IMR-90 (cell line): ENCODE results near the gene HSFX2. TPM values are rescaled to one million over a fixed set of nuclear protein-coding genes. Genes with fewer than 3 reads are reported as not detected.
"Not testable (repeated sequence)": the region's sequence is repeated elsewhere in the genome, so short reads cannot be mapped to it uniquely, and the experiment has no call there.

Experiments used
- ATAC-seq: fragments of 200-7000 bp; cut with Tn5 transposase; 2 replicates; pipeline ENCODE4 v1.9.1; 2020; ENCODE audit warnings: low read depth, mild to moderate bottlenecking, moderate library complexity
- BruUV-seq: library from RNA; stranded (reverse); fragments of 400-500 nt; replicated peaks from 2 replicates; lab custom pipeline; 2021; lab: Mats Ljungman, UMichigan
- CTCF ChIA-PET: fragments of 300-600 bp; formaldehyde crosslinking; extraction: SDS; loops from one replicate; lab custom pipeline; 2021; ENCODE audit warnings: antibody characterized with exemption; lab: Yijun Ruan, JAX
- POLR2A ChIA-PET: fragments of 300-600 bp; sonication (Branson Sonifier 250); formaldehyde crosslinking; loops from one replicate; lab custom pipeline; 2022; ENCODE audit warnings: antibody characterized with exemption; ENCODE audit not compliant: unreplicated experiment; lab: Charles Lee
- DNase-seq: peaks from one replicate; pipeline ENCODE4 v3.0.0; 2013
- H2AFZ ChIP-seq: replicated peaks from 2 replicates; pipeline ENCODE3; 2013; ENCODE audit warnings: low read length, mild to moderate bottlenecking; ENCODE audit not compliant: poor library complexity
- H2AK5ac ChIP-seq: 2 replicates; pipeline ENCODE4 v1.6.1; 2013; ENCODE audit warnings: low read depth, low read length, inconsistent platforms
- H2AK9ac ChIP-seq: replicated peaks from 2 replicates; pipeline ENCODE3; 2013; ENCODE audit warnings: mild to moderate bottlenecking, low read depth, low read length, moderate library complexity; ENCODE audit not compliant: poor library complexity
- H2BK120ac ChIP-seq: 2 replicates; pipeline ENCODE4 v1.6.1; 2013; ENCODE audit warnings: low read depth, low read length, inconsistent platforms
- H2BK15ac ChIP-seq: 3 replicates; pipeline ENCODE4 v1.6.1; 2013; ENCODE audit warnings: low read depth, low read length, inconsistent platforms
- H2BK20ac ChIP-seq: 2 replicates; pipeline ENCODE4 v1.6.1; 2013; ENCODE audit warnings: low read depth, mild to moderate bottlenecking, inconsistent platforms, low read length, moderate library complexity
- H2BK5ac ChIP-seq: 2 replicates; pipeline ENCODE4 v1.6.1; 2013; ENCODE audit warnings: mild to moderate bottlenecking, low read depth, low read length, inconsistent platforms; ENCODE audit not compliant: poor library complexity, severe bottlenecking
- H3K14ac ChIP-seq: replicated peaks from 2 replicates; pipeline ENCODE4 v1.6.1; 2013; ENCODE audit warnings: low read depth, low read length, inconsistent platforms
- H3K18ac ChIP-seq: 2 replicates; pipeline ENCODE4 v1.6.1; 2013; ENCODE audit warnings: low read depth, low read length, control low read depth
- H3K23ac ChIP-seq: 2 replicates; pipeline ENCODE4 v1.6.1; 2013; ENCODE audit warnings: low read depth, low read length, inconsistent platforms
- H3K27ac ChIP-seq: 2 replicates; pipeline ENCODE4 v1.5.1; 2013; ENCODE audit warnings: mild to moderate bottlenecking, control low read depth, low read length; ENCODE audit not compliant: insufficient read depth
- H3K27me3 ChIP-seq: 2 replicates; pipeline ENCODE4 v1.6.1; 2013; ENCODE audit warnings: low read length; ENCODE audit not compliant: control insufficient read depth, insufficient read depth
- H3K36me3 ChIP-seq: 2 replicates; pipeline ENCODE4 v1.6.1; 2013; ENCODE audit warnings: low read length, mixed read lengths; ENCODE audit not compliant: control insufficient read depth, insufficient read depth
- H3K4ac ChIP-seq: 2 replicates; pipeline ENCODE4 v1.6.1; 2013; ENCODE audit warnings: low read depth, low read length, inconsistent platforms
- H3K4me1 ChIP-seq: 2 replicates; pipeline ENCODE4 v1.6.1; 2013; ENCODE audit warnings: low read length, mixed read lengths; ENCODE audit not compliant: control insufficient read depth, insufficient read depth
- H3K4me2 ChIP-seq: 2 replicates; pipeline ENCODE4 v1.6.1; 2013; ENCODE audit warnings: low read depth, mild to moderate bottlenecking, control low read depth, low read length, moderate library complexity
- H3K4me3 ChIP-seq: 2 replicates; pipeline ENCODE4 v1.5.1; 2013; ENCODE audit warnings: low read depth, mild to moderate bottlenecking, control low read depth, low read length, moderate library complexity; ENCODE audit not compliant: insufficient read depth
- H3K56ac ChIP-seq: 2 replicates; pipeline ENCODE4 v1.6.1; 2013; ENCODE audit warnings: low read length, inconsistent platforms; ENCODE audit not compliant: insufficient read depth; ENCODE audit errors: extremely low read depth
- H3K79me1 ChIP-seq, 2 experiments: 2 replicates each; pipeline ENCODE4 v1.6.1; 2013; ENCODE audit warnings: low read length in 2 of 2, inconsistent platforms in 1 of 2, low read depth in 1 of 2
- H3K9ac ChIP-seq: 2 replicates; pipeline ENCODE4 v1.6.1; 2013; ENCODE audit warnings: low read depth, low read length, control low read depth
- H3K9me1 ChIP-seq: 2 replicates; pipeline ENCODE4 v1.6.1; 2013; ENCODE audit warnings: low read length, inconsistent platforms; ENCODE audit not compliant: insufficient read depth
- H3K9me3 ChIP-seq: 2 replicates; pipeline ENCODE4 v1.6.1; 2013; ENCODE audit warnings: low read length; ENCODE audit not compliant: control insufficient read depth, insufficient read depth
- H4K20me1 ChIP-seq: 2 replicates; pipeline ENCODE4 v1.6.1; 2013; ENCODE audit warnings: low read length, inconsistent platforms; ENCODE audit not compliant: insufficient read depth
- H4K5ac ChIP-seq: 2 replicates; pipeline ENCODE4 v1.6.1; 2013; ENCODE audit warnings: mild to moderate bottlenecking, low read depth, low read length, control low read depth
- H4K8ac ChIP-seq, 2 experiments: 2 replicates each; pipeline ENCODE4 v1.6.1; 2013; ENCODE audit warnings: low read depth in 2 of 2, low read length in 2 of 2, control low read depth in 1 of 2, inconsistent platforms in 1 of 2
- H4K91ac ChIP-seq: 2 replicates; pipeline ENCODE4 v1.6.1; 2013; ENCODE audit warnings: low read depth, low read length, inconsistent platforms; ENCODE audit not compliant: insufficient read depth
- WGBS, 2 experiments: methylation state at CpG; one replicate each; pipeline versions ENCODE4 v1.1.5 to v1.1.7; 2013; ENCODE audit warnings: missing lambda C conversion rate in 2 of 2; ENCODE audit not compliant: insufficient read length in 1 of 2; ENCODE audit errors: extremely low coverage in 2 of 2; 5-methylcytosine and 5-hydroxymethylcytosine counted together
- dilution Hi-C: fragments of 300-500 bp; cut with HindIII; formaldehyde crosslinking; loops from one replicate; pipeline ENCODE4 v1.14.3; 2018; ENCODE audit warnings: low sequenced_read_pairs; ENCODE audit not compliant: unreplicated experiment
- in situ Hi-C: fragments of 300-500 bp; cut with MboI; formaldehyde crosslinking; loops from 3 replicates; pipeline ENCODE4 v1.14.3; 2019; ENCODE audit warnings: low sequenced_read_pairs, inconsistent platforms, mixed read lengths
- intact Hi-C: fragments of 100-400 bp; cut with micrococcal nuclease; formaldehyde crosslinking; loops from 2 replicates; pipeline ENCODE4 v1.10.0; 2022
- polyA plus RNA-seq, 3 experiments: library from polyadenylated mRNA; depleted of rRNA; stranded (reverse); fragments of >200 nt; gene quantifications; 2 replicates each; pipeline ENCODE4 v1.2.3, GENCODE V29; 2012; ENCODE audit warnings: low replicate concordance in 1 of 3
- total RNA-seq: library from RNA; depleted of rRNA; stranded (reverse); fragments of >200 nt; gene quantifications from 2 replicates; pipeline ENCODE4 v1.2.3, GENCODE V29; 2012

HSFX2 gene
- total and polyA plus RNA-seq, 2 of the 4 experiments (the other 2 are of a cell fraction) = 0.36 TPM; not detected in 1

- ATAC-seq, H3K9me1 ChIP-seq, H2BK15ac ChIP-seq, H3K18ac ChIP-seq, H3K27ac ChIP-seq, H4K20me1 ChIP-seq, H3K56ac ChIP-seq, dilution Hi-C loops, H4K91ac ChIP-seq, H2BK120ac ChIP-seq, H3K4me2 ChIP-seq, H3K23ac ChIP-seq, CTCF ChIA-PET, H3K14ac ChIP-seq, POLR2A ChIA-PET, H4K8ac ChIP-seq, in situ Hi-C loops, intact Hi-C loops, H3K4me1 ChIP-seq, BruUV-seq, DNase-seq, H3K36me3 ChIP-seq, H3K4me3 ChIP-seq, H3K9ac ChIP-seq, H2AK5ac ChIP-seq, H2AFZ ChIP-seq, H3K27me3 ChIP-seq, H3K4ac ChIP-seq, H2BK5ac ChIP-seq, H2BK20ac ChIP-seq, H3K9me3 ChIP-seq, H2AK9ac ChIP-seq, H3K79me1 ChIP-seq, H4K5ac ChIP-seq: not testable (repeated sequence)
- no CpG with 5 or more reads among the region's 4 CpGs for WGBS, 2 experiments
These were observed 39.9 kb downstream of the HSFX2 start for GRCh38 chrX:149555251-149555650.

GRCh38 chrX:149551939-149552248 is 43.2 kb downstream of the HSFX2 start:
- H3K18ac ChIP-seq, H3K14ac ChIP-seq, H2AK9ac ChIP-seq, H3K36me3 ChIP-seq, H3K9me1 ChIP-seq, H3K27ac ChIP-seq, H2BK5ac ChIP-seq, H3K79me1 ChIP-seq, ATAC-seq, H2AFZ ChIP-seq, H4K8ac ChIP-seq, H3K9me3 ChIP-seq, CTCF ChIA-PET, H3K4ac ChIP-seq, H3K4me1 ChIP-seq, dilution Hi-C loops, H2AK5ac ChIP-seq, in situ Hi-C loops, POLR2A ChIA-PET, H3K4me2 ChIP-seq, intact Hi-C loops, H4K91ac ChIP-seq, H2BK120ac ChIP-seq, H3K27me3 ChIP-seq, H2BK15ac ChIP-seq, H3K56ac ChIP-seq, H4K5ac ChIP-seq, H3K9ac ChIP-seq, H4K20me1 ChIP-seq, DNase-seq, H3K4me3 ChIP-seq, BruUV-seq, H3K23ac ChIP-seq, H2BK20ac ChIP-seq: not testable (repeated sequence)
- no CpG with 5 or more reads among the region's 6 CpGs for WGBS, 2 experiments
